NB4 (cell line): Measurements from ENCODE around the gene IGSF8.

ENCODE experiments used
- DNase-seq: peaks from one replicate; pipeline ENCODE4 v3.0.0; 2010; ENCODE audit warnings: low read depth
- H3K4me3 ChIP-seq: one replicate; pipeline ENCODE4 v1.5.1; 2011; ENCODE audit warnings: mild to moderate bottlenecking, low read depth, low read length, moderate library complexity
- CTCF ChIP-seq: IDR thresholded peaks from one replicate; pipeline ENCODE4 v1.5.1; 2012; ENCODE audit warnings: low read depth, low read length
- MAX ChIP-seq: IDR thresholded peaks from 2 replicates; pipeline ENCODE4 v1.6.1; 2011; ENCODE audit warnings: low read depth, low read length
- MYC ChIP-seq: IDR thresholded peaks from 2 replicates; pipeline ENCODE4 v1.6.1; 2011; ENCODE audit warnings: low read depth, low read length
- POLR2A ChIP-seq: IDR thresholded peaks from 2 replicates; pipeline ENCODE4 v1.6.1; 2011; ENCODE audit warnings: mild to moderate bottlenecking; ENCODE audit not compliant: insufficient read length; ENCODE audit errors: extremely low read depth

The IGSF8 gene

DNA sequence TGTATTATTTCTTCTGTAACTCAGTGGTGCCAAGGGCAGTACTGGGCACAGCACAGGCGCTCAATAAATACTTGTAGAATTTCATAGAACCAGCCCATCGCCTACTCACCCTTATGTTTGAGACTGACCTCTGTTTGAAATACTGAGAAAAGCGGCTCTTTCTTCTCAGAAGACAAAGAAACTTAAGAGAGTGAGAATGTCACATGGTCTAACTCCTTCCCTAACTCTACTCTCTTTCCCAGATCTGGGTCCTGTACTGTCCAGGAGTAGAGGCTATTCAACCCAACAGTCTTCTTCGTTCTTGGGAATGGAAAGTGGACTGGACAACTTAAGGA lies 4.2 kb downstream of the IGSF8 start:
- no peak overlapping the region for H3K4me3 ChIP-seq
- DNase-seq: no peak
- no peak for TF ChIP-seq CTCF
- TF ChIP-seq MAX: no peak
- no peak for TF ChIP-seq MYC
- TF ChIP-seq POLR2A: no peak

- TF ChIP-seq POLR2A (no peak), CTCF (no peak), MYC (no peak)
- DNase-seq: no peak
- no peak overlapping the region for H3K4me3 ChIP-seq
Observed at GRCh38 chr1:160093624-160094290, 4.7 kb downstream of the IGSF8 start.

- no peak for DNase-seq
- TF ChIP-seq MAX: no peak
- no peak for TF ChIP-seq CTCF
- TF ChIP-seq POLR2A: no peak
- TF ChIP-seq MYC: no peak
- no peak overlapping the region for H3K4me3 ChIP-seq
Observed at GRCh38 chr1:160093069-160093395, 5.4 kb downstream of the IGSF8 start.

DNA sequence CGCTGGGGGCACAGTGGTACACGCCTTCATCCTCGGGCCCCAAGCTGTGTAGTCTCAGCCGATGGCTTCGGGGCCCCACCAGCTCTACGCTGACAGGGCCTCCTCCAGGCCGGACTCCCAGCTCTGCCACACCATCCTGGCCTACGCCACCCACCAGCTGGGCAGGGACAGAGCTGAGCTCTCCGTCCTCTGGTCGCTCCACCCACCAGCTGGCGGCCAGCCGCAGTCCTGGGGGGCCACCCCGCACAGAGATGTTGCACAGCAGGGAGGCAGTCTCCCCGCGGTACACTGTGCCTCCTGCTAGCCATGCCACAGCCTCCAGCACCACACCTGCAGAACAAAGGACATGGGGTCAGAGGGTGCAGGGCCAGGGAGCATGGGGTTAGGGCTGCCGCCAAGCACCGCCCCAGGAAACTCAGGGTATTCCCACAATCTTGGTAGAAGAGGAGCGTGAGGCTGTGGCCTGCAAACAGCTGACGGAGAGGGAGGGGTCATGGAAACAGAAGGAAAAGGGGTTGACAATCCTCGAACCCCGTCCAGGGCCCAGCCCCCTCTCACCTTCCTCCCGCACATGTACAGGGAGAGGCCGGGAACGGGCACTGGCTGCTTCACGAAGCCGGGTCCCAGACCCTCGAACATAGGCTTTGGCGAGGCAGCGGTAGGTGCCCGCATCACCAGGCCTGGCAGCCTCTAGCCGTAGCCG lies 5.9 kb downstream of the IGSF8 start:
- no peak for DNase-seq
- TF ChIP-seq CTCF: no peak
- no peak for TF ChIP-seq MAX
- no peak for TF ChIP-seq POLR2A
- no peak for TF ChIP-seq MYC
- no peak overlapping the region for H3K4me3 ChIP-seq

- TF ChIP-seq MYC: no peak
- TF ChIP-seq POLR2A: no peak
- no peak for TF ChIP-seq MAX
- TF ChIP-seq CTCF: no peak
- no peak for DNase-seq
- H3K4me3 ChIP-seq: no peak overlapping the region
Observed at GRCh38 chr1:160091666-160092223, 6.7 kb downstream of the IGSF8 start.

DNA sequence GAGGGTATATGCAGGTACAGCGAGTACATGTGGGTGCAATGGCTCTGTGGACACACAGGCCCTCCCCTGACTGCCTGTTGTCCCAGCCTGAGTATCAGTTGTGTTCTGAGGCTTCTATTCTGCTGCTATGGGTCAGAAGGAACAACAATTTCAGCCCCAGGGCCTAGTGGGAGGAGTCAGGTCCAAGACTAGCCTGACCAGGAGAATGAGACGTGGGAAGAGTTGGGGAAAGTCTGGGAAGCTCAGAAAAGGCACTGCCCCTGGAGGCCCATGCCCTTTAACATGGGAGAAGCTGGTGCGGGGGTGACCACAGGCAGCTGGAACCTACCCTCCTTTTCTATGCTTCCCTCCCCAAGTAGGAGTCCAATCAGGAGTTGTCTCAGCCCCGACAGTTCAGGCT lies 7.7 kb downstream of the IGSF8 start:
- no peak for DNase-seq
- TF ChIP-seq POLR2A: no peak
- no peak for TF ChIP-seq MYC
- no peak for TF ChIP-seq MAX
- no peak for TF ChIP-seq CTCF
- H3K4me3 ChIP-seq: no peak overlapping the region
